ENCODE results near the gene TRPC4. TPM values are rescaled to one million over a fixed set of nuclear protein-coding genes. Genes with fewer than 3 reads are reported as not detected.

The TRPC4 gene
- total RNA-seq, 1 experiment from 2014 or later: 1.1 TPM

DNA sequence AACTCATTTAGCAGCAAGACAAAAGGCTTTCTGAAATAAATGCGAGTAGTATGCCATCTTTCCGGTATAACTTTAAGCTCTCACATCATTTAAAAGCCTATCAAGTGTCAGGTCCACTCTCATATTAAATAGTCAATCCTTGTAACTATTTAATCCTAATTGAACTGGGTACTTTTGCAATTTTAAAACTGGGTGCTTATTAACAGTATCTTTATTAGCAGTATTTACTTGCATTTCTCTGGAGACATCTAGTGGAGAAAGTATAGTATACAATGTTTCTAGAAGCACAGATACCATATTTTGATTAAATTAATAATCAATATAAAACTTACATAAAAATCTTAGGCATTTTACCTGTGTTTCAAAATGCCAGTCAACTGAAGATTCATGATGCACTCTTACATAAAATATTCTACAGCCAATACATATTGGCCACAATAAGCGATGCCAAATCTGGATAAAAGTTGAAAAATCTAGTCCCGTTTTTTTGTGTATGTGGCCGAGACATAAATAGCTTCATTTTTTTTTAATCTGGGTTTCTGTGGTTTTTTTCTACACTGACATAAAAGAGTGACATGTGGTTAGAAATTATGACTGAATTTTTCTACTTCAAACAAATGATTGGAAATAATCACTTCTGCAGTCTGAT is 266.7 kb downstream of the TRPC4 start:
- DNase-seq (ENCODE audit: low read depth): peak; percentile 44

DNA sequence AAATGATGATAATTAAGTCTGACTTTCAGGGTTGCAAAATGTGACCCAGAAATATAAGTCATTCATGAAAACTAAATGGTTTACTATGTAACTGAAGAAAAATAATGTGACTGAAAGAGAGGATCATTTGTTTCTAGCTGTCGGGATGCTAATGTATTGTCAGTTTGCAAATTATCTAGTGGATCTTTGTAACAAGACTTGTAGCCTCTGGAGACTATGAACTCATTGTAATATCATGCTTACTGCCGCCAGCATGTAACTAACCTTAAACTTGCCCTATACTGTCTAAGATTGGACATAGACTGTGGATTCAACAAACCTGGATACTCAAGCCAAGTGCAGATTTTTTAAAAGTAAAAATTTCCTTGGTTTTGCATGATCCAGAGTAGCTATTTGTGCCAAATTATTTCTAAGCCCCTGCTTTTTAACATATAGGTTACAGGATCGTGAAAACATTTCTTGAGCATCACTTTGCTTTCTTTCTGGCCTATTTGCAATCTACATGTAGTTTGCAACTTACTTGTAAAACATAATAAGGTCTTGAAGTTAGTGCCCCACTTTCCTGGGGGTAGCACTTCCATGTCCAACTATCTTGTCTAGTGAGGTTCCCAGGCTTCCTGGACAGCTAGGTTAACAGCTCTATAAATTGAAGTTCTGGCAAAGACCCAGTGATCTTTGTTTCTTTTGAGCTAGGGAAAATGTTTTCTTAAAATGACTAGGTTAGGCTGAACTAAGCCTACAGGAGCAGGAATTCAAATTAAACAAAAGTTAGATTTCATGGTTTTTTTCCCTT is 267.7 kb downstream of the TRPC4 start:
- DNase-seq (ENCODE audit: low read depth): no peak

DNA sequence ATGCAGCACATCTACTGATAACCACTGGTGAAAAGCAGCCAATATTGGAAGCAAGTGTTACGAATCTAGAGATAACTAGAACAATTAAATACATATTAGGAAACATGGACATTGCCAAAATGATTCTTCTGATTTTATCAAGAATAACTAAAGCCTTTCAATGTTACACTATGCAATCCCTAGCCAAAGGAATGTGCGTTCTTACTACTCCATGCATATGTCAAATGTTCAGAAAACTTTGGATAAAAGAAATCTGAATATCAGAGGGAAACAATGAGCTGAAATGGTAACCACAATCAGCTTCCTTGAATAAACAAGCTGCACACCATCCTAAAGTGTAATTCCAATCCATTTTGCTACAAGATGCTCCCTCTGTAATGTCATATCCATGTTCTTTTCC is 270.1 kb downstream of the TRPC4 start:
- no peak for DNase-seq (ENCODE audit: low read depth)

DNA sequence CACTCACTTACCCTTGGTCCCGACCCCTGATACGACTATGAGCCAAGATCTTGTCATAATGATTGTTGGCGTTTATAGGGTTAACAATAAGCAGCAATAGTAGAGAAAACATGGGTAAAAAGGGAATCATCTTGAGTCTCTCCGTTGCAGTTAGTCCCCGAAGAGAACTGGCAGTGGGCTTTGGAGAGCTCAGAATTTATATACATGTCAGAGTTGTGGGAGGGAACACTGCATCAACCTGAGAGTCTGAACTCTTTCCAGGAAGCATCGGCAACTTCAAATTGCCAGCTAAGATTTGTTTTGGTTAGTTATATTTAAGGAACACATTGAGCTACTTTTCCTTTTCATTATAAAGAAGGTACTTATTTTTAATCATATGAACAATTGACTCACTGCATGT is 271.0 kb downstream of the TRPC4 start, which contains the start of gene POSTN:
Gene POSTN (minus strand): TSS at position 172 of the 400 bp plus-strand sequence. CDS start 42 bp downstream, at position 130.
- no peak for DNase-seq (ENCODE audit: low read depth)

DNA sequence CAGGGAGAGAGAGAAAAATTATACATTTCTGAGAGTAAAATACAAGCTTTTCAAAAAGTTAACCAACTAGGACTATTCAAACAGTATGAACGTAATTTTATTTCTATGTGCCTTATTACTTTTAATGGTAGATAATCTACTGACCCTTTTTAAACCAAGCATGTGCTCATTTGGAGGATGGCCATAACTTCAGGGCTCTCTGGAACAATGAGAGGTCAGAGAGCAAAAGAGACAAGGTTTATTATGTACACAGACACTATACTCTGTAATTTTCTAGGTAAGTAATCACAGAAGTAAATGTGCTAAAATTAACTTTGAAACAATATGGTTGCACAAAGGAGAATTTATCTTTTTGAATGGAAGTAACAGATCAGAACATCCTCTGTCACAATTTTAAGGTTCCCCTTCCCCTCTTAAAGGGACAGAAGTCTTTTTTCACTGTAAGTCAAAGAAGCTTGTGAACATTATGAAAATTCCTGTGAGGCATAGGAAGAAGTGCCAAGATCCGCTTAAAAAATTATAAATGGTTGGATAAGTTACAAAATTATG is 272.0 kb downstream of the TRPC4 start:
- no peak for DNase-seq (ENCODE audit: low read depth)

DNA sequence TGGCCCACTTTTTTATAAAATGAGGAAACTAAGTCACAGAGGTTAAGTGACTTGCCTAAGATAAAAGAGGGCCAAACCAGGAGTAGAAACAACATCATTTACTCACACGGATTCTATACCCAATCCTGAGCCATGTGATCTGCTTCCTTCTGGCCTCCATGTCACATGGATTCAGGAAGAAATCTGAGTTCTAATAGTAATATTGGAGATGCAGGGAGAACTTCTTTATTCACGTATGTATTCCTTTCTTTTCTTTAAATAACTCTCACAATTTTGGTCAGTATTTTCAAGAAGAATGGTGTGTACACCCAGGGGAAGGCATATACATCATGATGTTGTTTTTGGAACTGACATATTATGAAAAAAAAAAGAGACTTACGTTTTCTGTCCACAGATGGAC is 272.8 kb downstream of the TRPC4 start:
- DNase-seq (ENCODE audit: low read depth): no peak

DNA sequence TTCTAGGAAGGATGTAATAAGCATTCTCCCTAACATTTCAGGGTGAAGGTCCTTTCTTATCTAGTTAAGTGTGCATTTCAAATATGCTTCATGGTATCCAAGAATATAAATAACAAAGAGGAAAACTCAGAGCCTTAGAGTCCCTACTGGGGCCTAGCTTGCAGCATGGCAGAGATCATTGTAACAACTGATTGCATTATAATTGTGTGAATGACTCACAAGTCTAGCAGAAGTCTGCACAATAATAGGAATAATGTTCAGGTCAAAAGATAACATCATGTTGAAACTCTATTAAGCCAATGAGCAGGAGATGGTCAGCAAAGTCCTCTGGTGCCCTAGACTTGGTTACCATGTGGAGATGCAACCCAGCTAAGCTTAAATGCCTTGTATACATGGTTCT is 274.4 kb downstream of the TRPC4 start:
- DNase-seq (ENCODE audit: low read depth): peak; percentile 39

DNA sequence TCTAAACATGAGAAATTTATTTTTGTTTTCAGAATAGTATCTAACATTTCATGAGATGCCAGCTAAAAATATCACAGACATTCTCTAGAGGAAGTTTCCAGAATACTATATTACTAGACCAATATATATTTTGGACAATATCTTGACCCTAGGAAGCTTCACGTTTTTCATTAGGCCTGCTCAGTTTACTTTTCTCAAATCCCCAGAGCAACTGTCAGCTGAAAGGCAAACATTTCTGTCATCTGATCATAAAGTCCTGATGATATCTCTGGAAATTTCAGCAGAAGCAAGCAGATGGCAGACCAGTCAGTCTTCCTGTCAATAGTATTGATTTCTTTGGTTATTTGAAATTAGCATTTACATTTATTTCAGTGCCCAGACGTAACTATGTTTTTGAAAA is 275.0 kb downstream of the TRPC4 start:
- DNase-seq (ENCODE audit: low read depth): no peak

DNA sequence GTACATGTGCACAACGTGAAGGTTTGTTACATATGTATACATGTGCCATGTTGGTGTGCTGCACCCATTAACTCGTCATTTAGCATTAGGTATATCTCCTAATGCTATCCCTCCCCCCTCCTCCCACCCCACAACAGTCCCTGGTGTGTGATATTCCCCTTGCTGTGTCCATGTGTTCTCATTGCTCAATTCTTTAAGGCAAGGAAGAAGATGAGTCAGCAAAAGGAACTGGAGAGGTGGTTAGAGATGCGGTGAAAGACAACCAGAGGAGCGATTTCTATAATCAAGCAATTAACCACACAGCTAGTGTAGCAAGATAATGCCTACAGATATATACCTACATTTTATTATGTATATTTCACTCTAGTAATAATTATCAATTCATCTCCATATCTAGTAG is 280.2 kb downstream of the TRPC4 start:
- peak; percentile 41 for DNase-seq (ENCODE audit: low read depth)

DNA sequence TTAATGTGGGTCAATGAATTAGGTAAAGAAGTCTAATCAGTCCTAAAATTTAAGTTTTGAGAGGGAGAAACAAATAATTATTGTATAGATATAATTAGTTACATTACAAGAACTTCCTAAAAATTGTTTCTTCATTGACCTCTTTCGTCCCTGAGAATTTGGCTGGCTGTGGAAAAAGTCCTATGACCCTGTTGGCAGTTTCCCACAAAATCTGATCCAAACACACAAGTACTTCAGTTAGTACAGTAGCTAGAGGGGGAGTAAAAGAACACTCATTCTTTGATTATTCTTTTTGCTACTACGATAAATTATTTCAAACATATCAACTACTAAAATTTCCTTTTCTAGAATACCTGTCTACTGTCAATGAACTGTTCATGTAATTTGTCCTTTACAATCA is 282.3 kb downstream of the TRPC4 start:
- no peak for DNase-seq (ENCODE audit: low read depth)
